H9 (cell line): Measurements from ENCODE around the gene KCNE2. TPM values are rescaled to one million over a fixed set of nuclear protein-coding genes. Genes with fewer than 3 reads are reported as not detected.
"Not testable (repeated sequence)": the region's sequence is repeated elsewhere in the genome, so short reads cannot be mapped to it uniquely, and the experiment has no call there.

ENCODE experiments used
- DNase-seq: peaks from one replicate; pipeline ENCODE4 v3.0.0-alpha.2; 2017
- H2AFZ ChIP-seq: one replicate; pipeline ENCODE4 v1.6.1; 2013; ENCODE audit warnings: mild to moderate bottlenecking, low read length, control low read depth, moderate library complexity
- H2AK5ac ChIP-seq: 2 replicates; pipeline ENCODE4 v1.6.1; 2013; ENCODE audit warnings: low read length, control low read depth, mixed read lengths; ENCODE audit not compliant: insufficient read length
- H2BK120ac ChIP-seq: one replicate; pipeline ENCODE4 v1.6.1; 2013; ENCODE audit warnings: low read depth, mild to moderate bottlenecking, low read length, control low read depth, inconsistent platforms; ENCODE audit not compliant: poor library complexity, severe bottlenecking
- H2BK12ac ChIP-seq: 2 replicates; pipeline ENCODE4 v1.6.1; 2013; ENCODE audit warnings: low read length, control low read depth, mixed read lengths, low read depth; ENCODE audit not compliant: insufficient read length
- H2BK15ac ChIP-seq: 2 replicates; pipeline ENCODE4 v1.6.1; 2013; ENCODE audit warnings: low read depth, low read length, control low read depth
- H2BK20ac ChIP-seq: one replicate; pipeline ENCODE4 v1.6.1; 2013; ENCODE audit warnings: low read depth, mild to moderate bottlenecking, low read length, control low read depth, inconsistent platforms; ENCODE audit not compliant: poor library complexity, severe bottlenecking
- H2BK5ac ChIP-seq: 2 replicates; pipeline ENCODE4 v1.6.1; 2013; ENCODE audit warnings: low read length, control low read depth, mixed read lengths; ENCODE audit not compliant: insufficient read length
- H3K14ac ChIP-seq: 2 replicates; pipeline ENCODE4 v1.6.1; 2013; ENCODE audit warnings: low read length, control low read depth; ENCODE audit not compliant: insufficient read depth
- H3K18ac ChIP-seq: 2 replicates; pipeline ENCODE4 v1.6.1; 2013; ENCODE audit warnings: low read depth, mild to moderate bottlenecking, mixed read lengths, low read length, control low read depth; ENCODE audit not compliant: insufficient read length
- H3K23ac ChIP-seq: 2 replicates; pipeline ENCODE4 v1.6.1; 2013; ENCODE audit warnings: low read length, control low read depth, mixed read lengths, low read depth; ENCODE audit not compliant: insufficient read length
- H3K23me2 ChIP-seq: 2 replicates; pipeline ENCODE4 v1.6.1; 2013; ENCODE audit warnings: low read depth, mild to moderate bottlenecking, mixed read lengths, low read length, control low read depth; ENCODE audit not compliant: insufficient read length, poor library complexity, severe bottlenecking
- H3K27ac ChIP-seq: 2 replicates; pipeline ENCODE4 v1.5.1; 2013; ENCODE audit warnings: low read length, control low read depth, mixed read lengths, low read depth; ENCODE audit not compliant: insufficient read length
- H3K27me3 ChIP-seq: 2 replicates; pipeline ENCODE4 v1.6.1; 2013; ENCODE audit warnings: low read length, control low read depth, inconsistent platforms; ENCODE audit not compliant: insufficient read depth
- H3K4ac ChIP-seq: 2 replicates; pipeline ENCODE4 v1.6.1; 2013; ENCODE audit warnings: low read depth, mild to moderate bottlenecking, control low read depth, inconsistent platforms, low read length, moderate library complexity
- H3K4me1 ChIP-seq: 2 replicates; pipeline ENCODE4 v1.6.1; 2013; ENCODE audit warnings: low read length, control low read depth, inconsistent platforms; ENCODE audit not compliant: insufficient read depth
- H3K4me2 ChIP-seq: 2 replicates; pipeline ENCODE4 v1.6.1; 2013; ENCODE audit warnings: low read length, control low read depth, mixed read lengths; ENCODE audit not compliant: insufficient read length, insufficient read depth
- H3K56ac ChIP-seq: 2 replicates; pipeline ENCODE4 v1.6.1; 2013; ENCODE audit warnings: low read depth, mild to moderate bottlenecking, mixed read lengths, low read length, control low read depth; ENCODE audit not compliant: insufficient read length
- H3K79me1 ChIP-seq: 2 replicates; pipeline ENCODE4 v1.6.1; 2013; ENCODE audit warnings: low read depth, mild to moderate bottlenecking, moderate library complexity, low read length, control low read depth, inconsistent platforms; ENCODE audit not compliant: insufficient read depth, poor library complexity, severe bottlenecking
- H3K79me2 ChIP-seq: 2 replicates; pipeline ENCODE4 v1.6.1; 2013; ENCODE audit warnings: low read length, control low read depth, inconsistent platforms; ENCODE audit not compliant: insufficient read depth
- H3K9ac ChIP-seq: 2 replicates; pipeline ENCODE4 v1.6.1; 2013; ENCODE audit warnings: low read length, control low read depth, mixed read lengths; ENCODE audit not compliant: insufficient read length; ENCODE audit errors: extremely low read depth
- H3K9me3 ChIP-seq: one replicate; pipeline ENCODE4 v1.6.1; 2013; ENCODE audit warnings: low read depth, low read length, inconsistent platforms; ENCODE audit not compliant: control insufficient read depth
- H3T11ph ChIP-seq: one replicate; pipeline ENCODE4 v1.6.1; 2013; ENCODE audit warnings: mild to moderate bottlenecking, low read length, control low read depth, inconsistent platforms
- H4K20me1 ChIP-seq: one replicate; pipeline ENCODE4 v1.6.1; 2013; ENCODE audit not compliant: control insufficient read depth, insufficient read length, insufficient read depth
- H4K5ac ChIP-seq: 2 replicates; pipeline ENCODE4 v1.6.1; 2013; ENCODE audit warnings: low read depth, mild to moderate bottlenecking, mixed read lengths, low read length, control low read depth; ENCODE audit not compliant: insufficient read length
- H4K8ac ChIP-seq: replicated peaks from 2 replicates; pipeline ENCODE4 v1.6.1; 2013; ENCODE audit warnings: low read length, control low read depth, mixed read lengths, low read depth; ENCODE audit not compliant: insufficient read length
- H4K91ac ChIP-seq: 2 replicates; pipeline ENCODE4 v1.6.1; 2013; ENCODE audit warnings: low read depth, mild to moderate bottlenecking, moderate library complexity, mixed read lengths, low read length, control low read depth; ENCODE audit not compliant: insufficient read length
- H3K27ac Mint-ChIP-seq, 3 experiments: 2 replicates in 2 of 3; 3 replicates in 1 of 3; pipeline ENCODE4 v1.8.0; 2020 to 2021; ENCODE audit warnings: mixed read lengths in 3 of 3, mild to moderate bottlenecking in 1 of 3, moderate library complexity in 1 of 3
- H3K27me3 Mint-ChIP-seq: 2 replicates; pipeline ENCODE4 v1.8.0; 2021; ENCODE audit warnings: low read depth, mild to moderate bottlenecking, moderate library complexity, mixed read lengths
- H3K36me3 Mint-ChIP-seq, 3 experiments: 2 replicates in 2 of 3; 3 replicates in 1 of 3; pipeline ENCODE4 v1.8.0; 2020 to 2021; ENCODE audit warnings: low read depth in 3 of 3, mixed read lengths in 3 of 3; ENCODE audit not compliant: insufficient read depth in 1 of 3
- H3K4me1 Mint-ChIP-seq, 2 experiments: 2 replicates each; pipeline ENCODE4 v1.8.0; 2020; ENCODE audit warnings: mixed read lengths in 2 of 2
- H3K4me3 Mint-ChIP-seq, 2 experiments: 2 replicates in 1 of 2; 3 replicates in 1 of 2; pipeline ENCODE4 v1.8.0; 2020 to 2021; ENCODE audit warnings: mild to moderate bottlenecking in 2 of 2, mixed read lengths in 2 of 2, moderate library complexity in 1 of 2
- H3K9me3 Mint-ChIP-seq, 2 experiments: 2 replicates in 1 of 2; 3 replicates in 1 of 2; pipeline ENCODE4 v1.8.0; 2020; ENCODE audit warnings: mild to moderate bottlenecking in 2 of 2, mixed read lengths in 2 of 2, moderate library complexity in 1 of 2
- WGBS: extraction: QIAGEN DNeasy Blood & Tissue Kit; methylation state at CpG from one replicate; pipeline ENCODE4 v1.1.7; 2013; ENCODE audit warnings: missing lambda C conversion rate, low lambda C conversion rate, mixed read lengths; ENCODE audit not compliant: insufficient read length; ENCODE audit errors: extremely low coverage; 5-methylcytosine and 5-hydroxymethylcytosine counted together
- total RNA-seq: library from RNA; stranded (reverse); gene quantifications from 2 replicates; pipeline ENCODE4 v1.2.1, GENCODE V29; 2021

Gene KCNE2
- total RNA-seq, 1 experiment from 2014 or later: not detected

- H4K91ac ChIP-seq, H3T11ph ChIP-seq, H3K9me3 Mint-ChIP-seq, H3K23ac ChIP-seq, H3K14ac ChIP-seq, H3K4ac ChIP-seq, H3K36me3 Mint-ChIP-seq, H3K56ac ChIP-seq, H3K79me1 ChIP-seq, H2BK5ac ChIP-seq, H3K27ac Mint-ChIP-seq, H3K27me3 Mint-ChIP-seq, H4K5ac ChIP-seq, H2BK15ac ChIP-seq, H3K79me2 ChIP-seq, H3K9me3 ChIP-seq, H3K4me3 Mint-ChIP-seq, H4K8ac ChIP-seq, H3K4me2 ChIP-seq, H3K27me3 ChIP-seq, H3K23me2 ChIP-seq, H3K4me1 Mint-ChIP-seq, H3K27ac ChIP-seq, H2BK120ac ChIP-seq, H3K4me1 ChIP-seq, H2BK12ac ChIP-seq, H3K18ac ChIP-seq, H3K9ac ChIP-seq, H2BK20ac ChIP-seq, H2AFZ ChIP-seq, H4K20me1 ChIP-seq, DNase-seq, H2AK5ac ChIP-seq: not testable (repeated sequence)
- no CpG with 5 or more reads among the region's 2 CpGs for WGBS
Observed at GRCh38 chr21:34405686-34406085, 41.9 kb downstream of the KCNE2 start.

- H2AFZ ChIP-seq, H3K4me1 ChIP-seq, H3K9me3 ChIP-seq, H3K27ac Mint-ChIP-seq, H2BK12ac ChIP-seq, H2BK120ac ChIP-seq, H3K4me3 Mint-ChIP-seq, H3K4me2 ChIP-seq, H3K79me1 ChIP-seq, H3K27me3 ChIP-seq, DNase-seq, H4K5ac ChIP-seq, H2BK15ac ChIP-seq, H3K23ac ChIP-seq, H3K27me3 Mint-ChIP-seq, H3K23me2 ChIP-seq, H3K36me3 Mint-ChIP-seq, H4K91ac ChIP-seq, H3T11ph ChIP-seq, H3K56ac ChIP-seq, H4K20me1 ChIP-seq, H4K8ac ChIP-seq, H3K14ac ChIP-seq, H3K9ac ChIP-seq, H3K4ac ChIP-seq, H2AK5ac ChIP-seq, H3K9me3 Mint-ChIP-seq, H3K27ac ChIP-seq, H3K18ac ChIP-seq, H2BK20ac ChIP-seq, H3K4me1 Mint-ChIP-seq, H2BK5ac ChIP-seq, H3K79me2 ChIP-seq: not testable (repeated sequence)
- no CpG with 5 or more reads among the region's 6 CpGs for WGBS
Observed at GRCh38 chr21:34406102-34406501, 42.3 kb downstream of the KCNE2 start.
